ENCODE data around the gene ADGRG1.
A peak's percentile ranks its signal among the peaks of the same experiment; 100 is the strongest.

Gene ADGRG1

GRCh38 chr16:57624806-57625500 lies 3.5 kb upstream of the ADGRG1 start:
- peak in 1 of 2 donors; percentile 27 for DNase-seq (ENCODE audit: low read depth in 2 of 2)
- TF ChIP-seq, protein P1, sequence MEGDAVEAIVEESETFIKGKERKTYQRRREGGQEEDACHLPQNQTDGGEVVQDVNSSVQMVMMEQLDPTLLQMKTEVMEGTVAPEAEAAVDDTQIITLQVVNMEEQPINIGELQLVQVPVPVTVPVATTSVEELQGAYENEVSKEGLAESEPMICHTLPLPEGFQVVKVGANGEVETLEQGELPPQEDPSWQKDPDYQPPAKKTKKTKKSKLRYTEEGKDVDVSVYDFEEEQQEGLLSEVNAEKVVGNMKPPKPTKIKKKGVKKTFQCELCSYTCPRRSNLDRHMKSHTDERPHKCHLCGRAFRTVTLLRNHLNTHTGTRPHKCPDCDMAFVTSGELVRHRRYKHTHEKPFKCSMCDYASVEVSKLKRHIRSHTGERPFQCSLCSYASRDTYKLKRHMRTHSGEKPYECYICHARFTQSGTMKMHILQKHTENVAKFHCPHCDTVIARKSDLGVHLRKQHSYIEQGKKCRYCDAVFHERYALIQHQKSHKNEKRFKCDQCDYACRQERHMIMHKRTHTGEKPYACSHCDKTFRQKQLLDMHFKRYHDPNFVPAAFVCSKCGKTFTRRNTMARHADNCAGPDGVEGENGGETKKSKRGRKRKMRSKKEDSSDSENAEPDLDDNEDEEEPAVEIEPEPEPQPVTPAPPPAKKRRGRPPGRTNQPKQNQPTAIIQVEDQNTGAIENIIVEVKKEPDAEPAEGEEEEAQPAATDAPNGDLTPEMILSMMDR (IDR thresholded peaks at IDR 0.05; ENCODE audit: low read depth, low read length): no peak
- no peak overlapping the region for H3K4me3 ChIP-seq (replicated peaks in 1 of 2; ENCODE audit: low read depth in 2 of 2, low read length in 2 of 2)

DNA sequence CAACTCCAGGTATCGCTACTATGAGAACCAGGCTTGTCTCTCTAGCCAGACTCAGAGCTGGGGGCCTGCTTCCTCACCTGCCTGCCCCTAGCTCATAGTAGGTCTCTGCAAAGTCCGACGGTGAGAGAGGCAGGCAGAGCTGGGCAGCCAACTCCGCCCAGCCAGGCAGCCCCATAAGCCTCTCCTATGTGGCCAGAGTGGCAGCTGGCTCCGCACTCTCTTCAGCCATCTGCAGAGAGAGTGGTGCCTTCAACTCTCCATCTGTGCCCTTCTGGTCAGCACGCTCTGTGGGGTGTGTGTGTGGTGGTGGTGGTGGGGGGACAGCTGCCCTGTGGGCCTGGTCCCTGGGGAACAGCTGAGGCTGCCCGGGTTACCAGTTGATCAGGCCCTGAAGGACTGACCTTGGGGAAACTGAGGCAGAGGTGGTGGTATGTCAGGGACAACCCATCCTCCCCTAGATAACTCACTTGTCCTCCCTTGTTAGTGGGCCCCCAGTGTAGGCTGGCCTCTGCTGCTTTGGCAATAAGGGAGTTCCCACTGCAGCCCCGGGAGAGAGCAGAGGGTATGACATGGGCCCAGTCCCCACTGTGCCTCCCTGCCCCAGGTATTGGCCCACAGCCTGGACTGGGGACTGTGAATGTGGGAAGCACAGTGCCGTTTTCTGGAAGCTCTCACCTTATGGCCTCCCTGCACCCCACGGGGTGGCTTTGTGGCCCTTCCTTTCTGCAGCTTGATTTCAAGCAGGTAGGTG lies 1.8 kb upstream of the ADGRG1 start:
- no peak for DNase-seq (ENCODE audit: low read depth in 2 of 2)
- no peak overlapping the region for H3K4me3 ChIP-seq (replicated peaks in 1 of 2; ENCODE audit: low read depth in 2 of 2, low read length in 2 of 2)
- TF ChIP-seq, protein P1 (IDR thresholded peaks at IDR 0.05; ENCODE audit: low read depth, low read length): no peak

DNA sequence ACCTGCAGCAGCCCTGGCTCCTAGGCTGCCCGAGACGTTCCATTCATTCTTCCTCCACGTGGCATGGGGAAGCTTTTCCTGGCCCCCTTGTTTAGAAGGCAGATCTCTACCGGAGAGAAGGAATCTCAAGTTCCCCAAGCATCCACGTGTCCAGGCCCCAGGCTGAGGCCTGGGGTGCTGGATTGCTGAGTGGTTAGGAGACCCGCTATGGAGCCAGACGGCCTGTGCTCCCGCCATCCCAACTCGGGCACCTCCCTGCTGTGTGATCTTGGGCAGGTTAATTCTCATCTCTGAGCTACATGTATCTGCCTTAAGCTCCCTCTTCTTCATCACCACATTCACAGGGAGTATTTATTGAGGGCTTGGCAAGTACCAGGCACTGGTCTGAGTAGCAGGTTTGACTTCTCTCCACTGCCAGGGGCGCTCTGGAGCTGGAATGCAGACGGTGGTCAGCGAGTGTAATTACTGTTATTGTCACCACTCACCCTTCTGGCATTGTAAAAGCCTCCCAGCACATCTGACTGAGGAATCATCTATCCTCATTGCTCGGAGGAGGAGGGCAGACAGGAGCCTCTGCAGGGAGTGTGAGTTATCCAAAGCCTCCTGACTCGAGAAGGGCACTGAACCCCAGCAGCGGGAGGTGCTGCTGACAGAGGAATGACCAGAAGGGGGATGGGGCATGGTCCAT lies 1.1 kb upstream of the ADGRG1 start:
- H3K4me3 ChIP-seq (replicated peaks in 1 of 2; ENCODE audit: low read depth in 2 of 2, low read length in 2 of 2): no peak overlapping the region
- TF ChIP-seq, protein P1 (IDR thresholded peaks at IDR 0.05; ENCODE audit: low read depth, low read length): peak; percentile 47
- peak; percentile 75 to 86 for DNase-seq (ENCODE audit: low read depth in 2 of 2)

GRCh38 chr16:57628783-57629293 lies 408 bp downstream of the ADGRG1 start:
- peak overlapping the region; percentile 28 to 46 for H3K4me3 ChIP-seq (replicated peaks in 1 of 2; ENCODE audit: low read depth in 2 of 2, low read length in 2 of 2)
- DNase-seq (ENCODE audit: low read depth in 2 of 2): no peak
- TF ChIP-seq, protein P1 (IDR thresholded peaks at IDR 0.05; ENCODE audit: low read depth, low read length): no peak

DNA sequence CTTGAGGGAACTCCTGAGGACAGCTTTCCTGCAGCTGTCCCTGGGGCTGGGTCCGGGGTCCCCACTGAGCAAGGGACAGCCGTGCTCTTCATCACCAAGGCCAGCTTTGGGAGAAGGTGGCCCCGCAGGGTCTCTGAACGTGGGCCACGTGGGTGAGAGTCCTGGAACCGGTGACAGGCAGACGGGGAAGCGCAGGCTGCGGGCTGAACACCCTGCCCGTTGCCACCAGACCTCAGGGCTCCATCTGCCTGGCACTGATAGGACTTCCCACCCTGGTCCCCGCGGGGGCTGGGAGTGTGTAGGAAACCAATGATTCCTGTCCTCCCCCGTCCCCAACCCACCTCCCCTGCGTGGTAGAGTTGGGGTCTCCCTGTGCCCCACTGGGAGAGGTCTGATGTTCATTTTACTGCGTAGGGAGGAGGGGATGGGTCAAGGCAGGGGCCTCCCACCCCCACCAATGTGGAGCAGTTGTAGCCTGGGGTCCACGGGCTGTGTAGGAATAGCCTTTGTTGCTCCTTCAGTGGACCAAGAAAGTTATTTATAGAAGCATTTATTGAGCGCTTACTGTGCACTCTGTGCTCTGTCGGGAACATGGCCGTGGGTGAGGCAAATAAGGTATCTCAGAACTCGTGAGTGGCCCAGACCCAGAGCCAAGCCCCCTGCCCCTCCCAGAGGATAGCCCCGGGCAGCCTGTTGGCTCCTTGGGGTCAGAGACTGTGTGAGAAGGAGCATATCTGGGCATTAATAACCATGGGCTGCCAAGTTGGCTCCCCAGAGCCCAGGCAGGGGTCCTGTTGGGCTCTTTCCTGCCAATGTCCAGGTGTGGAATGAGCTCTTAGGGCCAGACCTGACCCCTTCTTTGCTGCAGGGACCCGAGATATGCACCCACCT lies 1.3 kb downstream of the ADGRG1 start:
- TF ChIP-seq, protein P1 (IDR thresholded peaks at IDR 0.05; ENCODE audit: low read depth, low read length): no peak
- H3K4me3 ChIP-seq (replicated peaks in 1 of 2; ENCODE audit: low read depth in 2 of 2, low read length in 2 of 2): no peak overlapping the region
- DNase-seq (ENCODE audit: low read depth in 2 of 2): no peak

GRCh38 chr16:57630407-57630797 lies 2.0 kb downstream of the ADGRG1 start:
- TF ChIP-seq, protein P1 (IDR thresholded peaks at IDR 0.05; ENCODE audit: low read depth, low read length): no peak
- H3K4me3 ChIP-seq (replicated peaks in 1 of 2; ENCODE audit: low read depth in 2 of 2, low read length in 2 of 2): no peak overlapping the region
- no peak for DNase-seq (ENCODE audit: low read depth in 2 of 2)

Data from cardiac fibroblast (primary cell).